Upper lobe of left lung (tissue), 6 donors: Measurements from ENCODE around the gene ATP2A3. TPM values are rescaled to one million over a fixed set of nuclear protein-coding genes. Genes with fewer than 3 reads are reported as not detected.

Experiments used
- ATAC-seq, 2 donors: fragments of 200-7000 bp; cut with Tn5 transposase; one replicate each; pipeline ENCODE4 v1.9.1; 2022; ENCODE audit warnings: mild to moderate bottlenecking in 2 of 2, moderate library complexity in 2 of 2; ENCODE audit not compliant: low FRiP score in 2 of 2
- DNase-seq, 2 donors: peaks; one replicate each; pipeline ENCODE4 v3.0.0-alpha.2; 2019 to 2020
- H3K27ac ChIP-seq, 4 donors: fragments of 200-600 bp; sonication (generic); one replicate each; pipeline ENCODE4 v1.5.1; 2016 to 2019
- H3K27me3 ChIP-seq, 4 donors: fragments of 200-600 bp; sonication (generic); one replicate each; pipeline ENCODE4 v1.5.1; 2017 to 2019
- H3K36me3 ChIP-seq, 4 donors: fragments of 200-600 bp; sonication (generic); one replicate each; pipeline ENCODE4 v1.5.1; 2016 to 2019
- H3K4me1 ChIP-seq, 4 donors: fragments of 200-600 bp; sonication (generic); one replicate each; pipeline ENCODE4 v1.5.1; 2018 to 2019
- H3K4me3 ChIP-seq, 4 donors: fragments of 200-600 bp; sonication (generic); one replicate each; pipeline ENCODE4 v1.5.1; 2017 to 2019; ENCODE audit warnings: mild to moderate bottlenecking in 2 of 4, moderate library complexity in 1 of 4
- H3K9me3 ChIP-seq, 4 donors: fragments of 200-600 bp; sonication (generic); one replicate each; pipeline ENCODE4 v1.5.1; 2018 to 2019
- CTCF ChIP-seq, 6 experiments: fragments of 450-650 bp in 4 of 6; fragments of 200-600 bp in 2 of 6; sonication (generic) in 2 of 6; IDR thresholded peaks; one replicate each; pipeline ENCODE4 v1.5.1; 2016 to 2019; ENCODE audit warnings: antibody characterized with exemption in 6 of 6
- EP300 ChIP-seq, 4 donors: sonication (generic); formaldehyde crosslinking; IDR thresholded peaks; one replicate each; pipeline ENCODE4 v1.5.1; 2017; ENCODE audit warnings: antibody characterized with exemption in 4 of 4, control low read depth in 2 of 4
- POLR2A ChIP-seq, 4 donors: fragments of 450-650 bp; IDR thresholded peaks; one replicate each; pipeline ENCODE4 v1.5.1; 2016 to 2017; ENCODE audit warnings: antibody characterized with exemption in 4 of 4, mild to moderate bottlenecking in 2 of 4
- POLR2AphosphoS5 ChIP-seq, 2 donors: sonication (generic); formaldehyde crosslinking; IDR thresholded peaks; one replicate each; pipeline ENCODE4 v1.5.1; 2017; ENCODE audit warnings: antibody characterized with exemption in 2 of 2
- WGBS, 2 donors: methylation state at CpG; one replicate each; pipeline ENCODE4 v1.1.5; 2017 to 2018; 5-methylcytosine and 5-hydroxymethylcytosine counted together
- total RNA-seq, 6 donors: library from RNA; depleted of rRNA in 4 of 6; stranded (reverse); fragments of >200 nt in 4 of 6; gene quantifications; one replicate each; pipeline versions ENCODE4 v1.1.0 to v1.2.1, GENCODE V29; 2016 to 2021
- donor health status: DM: no; HTN: no; CAD: no; lungs with moderate emphysema.
- donor health status: DM: no; HTN: yes; CAD: no; lungs with severe emphysema.

The ATP2A3 gene
- total RNA-seq, 6 donors from 2014 or later: 27.9 to 82.8 (median 41.4) TPM

- ATAC-seq: no peak
- H3K27ac ChIP-seq: peak overlapping the region in 3 of 4 donors; percentile 59 to 70 (median 61)
- peak in 1 of 2 donors; percentile 70 for DNase-seq
- 89 to 92% methylated on average over 14 to 22 of the region's 22 CpGs for WGBS, 2 donors
- H3K36me3 ChIP-seq: peaks cover 19 to 51% (median 44%) of the 10 kb centered on the region in 4 donors
- H3K9me3 ChIP-seq: no peaks in the 10 kb centered on the region
- TF ChIP-seq CTCF (IDR thresholded peaks at IDR 0.05): no peak
- H3K4me3 ChIP-seq: no peak overlapping the region
- no peaks in the 10 kb centered on the region for H3K27me3 ChIP-seq
- peaks cover 0 to 39% (median 23%) of the 10 kb centered on the region in 4 donors for H3K4me1 ChIP-seq
These were observed 41.3 kb upstream of the ATP2A3 start for GRCh38 chr17:4005296-4006164.

- Histone ChIP-seq H3K9me3 (no peaks in the 10 kb centered on the region), H3K4me1 (peaks cover 0 to 39% (median 23%) of the 10 kb centered on the region in 4 donors), H3K27ac (peak overlapping the region in 1 of 4 donors; percentile 70), H3K4me3 (no peak overlapping the region), H3K36me3 (peaks cover 15 to 45% (median 41%) of the 10 kb centered on the region in 4 donors), H3K27me3 (no peaks in the 10 kb centered on the region)
- 38 to 57% methylated on average over 21 to 43 of the region's 44 CpGs for WGBS, 2 donors
- ATAC-seq (peak in 1 of 2 donors; percentile 82), DNase-seq (peak; percentile 75 to 94)
- peak in 1 of 2 donors; percentile 8 for TF ChIP-seq POLR2AphosphoS5 (IDR thresholded peaks at IDR 0.05)
- TF ChIP-seq CTCF (IDR thresholded peaks at IDR 0.05): peak; percentile 84 to 96 (median 95)
- no peak for TF ChIP-seq POLR2A (IDR thresholded peaks at IDR 0.05)
These were observed 40.5 kb upstream of the ATP2A3 start for GRCh38 chr17:4004517-4005295.

DNA sequence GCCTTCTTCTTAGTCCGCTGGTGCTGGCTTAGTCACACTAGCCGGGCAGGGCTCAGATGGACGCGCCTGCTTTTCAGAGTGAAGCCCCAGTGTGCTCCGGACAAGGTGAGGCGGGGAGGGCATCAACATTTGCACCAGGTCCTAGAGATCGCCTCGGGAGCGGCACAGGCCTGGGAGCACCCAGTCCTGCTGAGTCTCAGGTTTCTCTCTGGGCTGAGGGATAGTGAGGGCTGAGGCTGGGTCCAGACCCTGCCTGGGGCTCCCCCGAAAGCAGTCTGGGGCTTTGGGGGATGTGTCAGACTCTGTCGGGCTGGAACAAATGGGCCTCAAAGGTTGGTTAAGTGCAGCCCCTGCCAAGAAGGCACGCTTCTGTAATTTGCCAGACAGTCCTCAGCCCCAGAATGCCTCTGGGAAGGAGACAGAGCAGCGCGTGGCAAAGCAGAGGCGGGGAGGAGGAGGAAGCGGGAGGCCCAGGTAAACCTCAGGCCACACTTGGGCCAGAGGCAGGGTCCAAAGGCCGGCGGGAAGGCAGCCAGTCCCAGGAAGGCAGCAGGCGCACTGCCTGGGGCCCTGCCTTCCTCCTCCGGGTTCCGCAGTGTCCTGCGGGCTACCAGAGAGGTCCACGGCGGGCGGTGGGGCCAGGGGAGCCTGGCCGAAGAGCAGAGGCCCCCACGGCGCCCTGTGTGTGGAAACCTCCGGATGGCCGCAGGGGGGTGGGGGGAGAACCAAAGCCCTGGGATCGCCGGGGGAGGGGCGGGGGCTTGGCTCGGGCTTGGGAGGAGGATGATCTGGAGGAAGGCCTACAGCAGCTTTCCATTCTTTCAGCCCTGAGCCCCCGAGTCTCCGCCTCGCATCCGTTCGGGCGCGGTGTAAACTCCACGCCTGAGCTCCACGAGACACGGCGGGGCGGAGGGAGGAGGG is 39.5 kb upstream of the ATP2A3 start:
- ATAC-seq (peak in 1 of 2 donors; percentile 29), DNase-seq (peak in 1 of 2 donors; percentile 77)
- Histone ChIP-seq H3K27ac (peak overlapping the region in 1 of 4 donors; percentile 30), H3K27me3 (no peaks in the 10 kb centered on the region), H3K9me3 (no peaks in the 10 kb centered on the region), H3K36me3 (peaks cover 6 to 36% (median 31%) of the 10 kb centered on the region in 4 donors), H3K4me1 (peaks cover 0 to 39% (median 20%) of the 10 kb centered on the region in 4 donors), H3K4me3 (no peak overlapping the region)
- WGBS, 2 donors: 78 to 89% methylated on average over 25 to 32 of the region's 46 CpGs
- no peak for TF ChIP-seq POLR2A (IDR thresholded peaks at IDR 0.05)
- TF ChIP-seq EP300 (IDR thresholded peaks at IDR 0.05): no peak
- TF ChIP-seq POLR2AphosphoS5 (IDR thresholded peaks at IDR 0.05): no peak
- TF ChIP-seq CTCF (IDR thresholded peaks at IDR 0.05): no peak

DNA sequence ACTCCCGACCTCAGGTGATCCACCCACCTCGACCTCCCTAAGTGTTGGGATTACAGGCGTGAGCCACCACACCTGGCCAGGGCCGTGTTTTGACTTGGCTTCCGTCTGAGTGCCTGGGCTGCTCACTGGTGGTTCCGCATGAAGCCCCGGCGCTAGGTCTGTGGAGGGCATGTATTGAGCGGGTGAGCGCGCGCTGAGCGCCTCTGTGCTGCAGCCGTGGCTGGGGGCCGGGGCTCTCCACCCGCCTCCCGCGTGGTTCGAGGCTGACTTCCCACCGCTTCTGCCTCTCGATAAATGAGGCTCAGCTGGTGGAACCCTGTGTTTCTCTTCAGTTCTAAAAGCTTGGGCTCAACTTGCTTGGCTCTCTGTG is 38.9 kb upstream of the ATP2A3 start:
- Histone ChIP-seq H3K36me3 (peaks cover 1 to 29% (median 25%) of the 10 kb centered on the region in 4 donors), H3K4me3 (no peak overlapping the region), H3K4me1 (peaks cover 0 to 39% (median 19%) of the 10 kb centered on the region in 4 donors), H3K9me3 (no peaks in the 10 kb centered on the region), H3K27ac (no peak overlapping the region), H3K27me3 (no peaks in the 10 kb centered on the region)
- no peak for ATAC-seq
- 80 to 94% methylated on average over 3 to 21 of the region's 21 CpGs for WGBS, 2 donors
- no peak for TF ChIP-seq CTCF (IDR thresholded peaks at IDR 0.05)
- no peak for TF ChIP-seq EP300 (IDR thresholded peaks at IDR 0.05)
- TF ChIP-seq POLR2A (IDR thresholded peaks at IDR 0.05): no peak
- no peak for TF ChIP-seq POLR2AphosphoS5 (IDR thresholded peaks at IDR 0.05)
- DNase-seq: peak in 1 of 2 donors; percentile 82
